Testis (tissue), 3 donors: ENCODE results near the gene PPP1R1A. TPM values are rescaled to one million over a fixed set of nuclear protein-coding genes. Genes with fewer than 3 reads are reported as not detected.

Source experiments
- DNase-seq: peaks from one replicate; pipeline ENCODE4 v3.0.0-alpha.2; 2019
- H3K27ac ChIP-seq, 2 donors: fragments of 200-600 bp; sonication (generic); one replicate each; pipeline ENCODE4 v1.5.1; 2019
- H3K27me3 ChIP-seq: fragments of 200-600 bp; sonication (generic); one replicate; pipeline ENCODE4 v1.5.1; 2019
- H3K36me3 ChIP-seq: fragments of 200-600 bp; sonication (generic); one replicate; pipeline ENCODE4 v1.5.1; 2017; ENCODE audit warnings: low read depth; ENCODE audit errors: missing control alignments
- H3K4me1 ChIP-seq: fragments of 200-600 bp; sonication (generic); one replicate; pipeline ENCODE4 v1.5.1; 2019
- H3K4me3 ChIP-seq, 2 donors: fragments of 200-600 bp; sonication (generic); one replicate each; pipeline ENCODE4 v1.5.1; 2017 to 2019
- H3K9me3 ChIP-seq: fragments of 200-600 bp; sonication (generic); one replicate; pipeline ENCODE4 v1.5.1; 2017
- POLR2A ChIP-seq: fragments of 450-650 bp; IDR thresholded peaks from one replicate; pipeline ENCODE4 v1.6.1; 2017; ENCODE audit warnings: antibody characterized with exemption, mild to moderate bottlenecking, moderate library complexity
- WGBS, 2 donors: methylation state at CpG; one replicate each; pipeline ENCODE4 v1.1.5; 2018; 5-methylcytosine and 5-hydroxymethylcytosine counted together
- intact Hi-C: fragments of 100-400 bp; cut with DNase I; formaldehyde crosslinking; loops from one replicate; pipeline ENCODE4 v1.15.1; 2023; ENCODE audit warnings: low total_unique reads
- polyA plus RNA-seq: library from polyadenylated mRNA; stranded (reverse); fragments of 350-450 nt; fragmentation: Illumina TruSeq; extraction: RNeasy Lipid Tissue Mini Kit (QIAGEN cat#74804); gene quantifications from one replicate; pipeline ENCODE4 v1.2.3, GENCODE V29; 2014; ENCODE audit warnings: low read depth, low replicate concordance; ENCODE audit not compliant: insufficient read depth
- total RNA-seq, 2 donors: library from RNA; depleted of rRNA; stranded (reverse); fragments of >200 nt; gene quantifications; one replicate each; pipeline ENCODE4 v1.2.3, GENCODE V29; 2016
- TF ChIP-seq, protein P1 (sequence below), 3 experiments: fragments of 450-650 bp in 2 of 3; fragments of 200-600 bp in 1 of 3; sonication (generic) in 1 of 3; IDR thresholded peaks; one replicate each; pipeline ENCODE4 v1.5.1; 2016 to 2019; ENCODE audit warnings: antibody characterized with exemption in 3 of 3, mild to moderate bottlenecking in 2 of 3, moderate library complexity in 1 of 3

The PPP1R1A gene
- total and polyA plus RNA-seq, 3 donors from 2014 or later: 6.1 to 6.9 (median 6.3) TPM

DNA sequence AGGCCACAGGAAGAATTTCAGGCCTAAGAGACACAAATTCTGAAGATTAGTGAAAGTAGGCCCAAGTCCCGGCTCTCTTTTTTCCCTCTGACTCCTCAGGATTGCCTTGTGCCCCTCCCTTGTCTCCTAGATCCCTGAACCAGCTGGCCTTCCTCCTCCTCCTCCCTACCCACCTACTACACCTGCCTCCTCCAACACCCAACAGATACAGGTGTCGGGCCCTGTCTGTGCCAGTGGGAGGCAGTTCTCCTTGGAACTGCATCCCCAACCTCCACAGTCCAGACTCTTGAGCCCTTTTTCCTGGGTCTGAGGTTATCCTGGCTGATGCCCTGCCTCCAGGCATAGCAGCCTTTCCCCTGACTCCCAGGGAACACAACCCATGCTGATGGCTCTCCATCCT lies 1.8 kb downstream of the PPP1R1A start:
- no peak overlapping the region for H3K4me3 ChIP-seq
- intact Hi-C loops: no loop called here
- H3K27ac ChIP-seq: no peak overlapping the region
- WGBS, 2 donors: 65 to 76% methylated on average over 2 of the region's 2 CpGs
- H3K27me3 ChIP-seq: no peaks in the 10 kb centered on the region
- no peaks in the 10 kb centered on the region for H3K9me3 ChIP-seq
- no peaks in the 10 kb centered on the region for H3K36me3 ChIP-seq
- TF ChIP-seq POLR2A: no peak
- TF ChIP-seq, protein P1, sequence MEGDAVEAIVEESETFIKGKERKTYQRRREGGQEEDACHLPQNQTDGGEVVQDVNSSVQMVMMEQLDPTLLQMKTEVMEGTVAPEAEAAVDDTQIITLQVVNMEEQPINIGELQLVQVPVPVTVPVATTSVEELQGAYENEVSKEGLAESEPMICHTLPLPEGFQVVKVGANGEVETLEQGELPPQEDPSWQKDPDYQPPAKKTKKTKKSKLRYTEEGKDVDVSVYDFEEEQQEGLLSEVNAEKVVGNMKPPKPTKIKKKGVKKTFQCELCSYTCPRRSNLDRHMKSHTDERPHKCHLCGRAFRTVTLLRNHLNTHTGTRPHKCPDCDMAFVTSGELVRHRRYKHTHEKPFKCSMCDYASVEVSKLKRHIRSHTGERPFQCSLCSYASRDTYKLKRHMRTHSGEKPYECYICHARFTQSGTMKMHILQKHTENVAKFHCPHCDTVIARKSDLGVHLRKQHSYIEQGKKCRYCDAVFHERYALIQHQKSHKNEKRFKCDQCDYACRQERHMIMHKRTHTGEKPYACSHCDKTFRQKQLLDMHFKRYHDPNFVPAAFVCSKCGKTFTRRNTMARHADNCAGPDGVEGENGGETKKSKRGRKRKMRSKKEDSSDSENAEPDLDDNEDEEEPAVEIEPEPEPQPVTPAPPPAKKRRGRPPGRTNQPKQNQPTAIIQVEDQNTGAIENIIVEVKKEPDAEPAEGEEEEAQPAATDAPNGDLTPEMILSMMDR (IDR thresholded peaks at IDR 0.05): no peak
- no peak for DNase-seq
- H3K4me1 ChIP-seq: peaks cover 6% of the 10 kb centered on the region

DNA sequence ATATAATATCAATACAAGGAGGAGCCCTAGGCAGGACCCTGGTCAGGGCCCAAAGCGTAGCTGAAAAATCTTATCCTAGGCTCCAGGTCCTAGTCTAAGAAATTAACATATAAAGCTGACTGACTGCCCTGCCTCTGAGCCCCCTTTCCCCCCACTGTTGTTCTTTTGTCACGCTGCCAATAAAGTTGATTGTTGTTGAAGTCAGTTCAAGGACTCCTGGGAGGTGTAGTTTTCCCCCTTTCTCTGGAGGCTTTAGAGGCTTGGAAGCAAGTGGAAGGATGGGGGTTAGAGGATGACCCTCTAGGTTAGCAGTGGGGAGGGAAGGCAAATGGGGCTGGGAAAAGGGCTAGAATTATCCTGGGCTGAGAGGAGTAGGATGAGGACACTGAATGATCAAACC lies 3.2 kb downstream of the PPP1R1A start:
- DNase-seq: no peak
- intact Hi-C loops: no loop called here
- WGBS, 2 donors: 67 to 91% methylated on average over 2 of the region's 2 CpGs
- H3K36me3 ChIP-seq: no peaks in the 10 kb centered on the region
- H3K4me1 ChIP-seq: peaks cover 6% of the 10 kb centered on the region
- no peak overlapping the region for H3K27ac ChIP-seq
- TF ChIP-seq POLR2A: no peak
- TF ChIP-seq, protein P1 (IDR thresholded peaks at IDR 0.05): no peak
- H3K9me3 ChIP-seq: no peaks in the 10 kb centered on the region
- H3K27me3 ChIP-seq: no peaks in the 10 kb centered on the region
- H3K4me3 ChIP-seq: no peak overlapping the region

DNA sequence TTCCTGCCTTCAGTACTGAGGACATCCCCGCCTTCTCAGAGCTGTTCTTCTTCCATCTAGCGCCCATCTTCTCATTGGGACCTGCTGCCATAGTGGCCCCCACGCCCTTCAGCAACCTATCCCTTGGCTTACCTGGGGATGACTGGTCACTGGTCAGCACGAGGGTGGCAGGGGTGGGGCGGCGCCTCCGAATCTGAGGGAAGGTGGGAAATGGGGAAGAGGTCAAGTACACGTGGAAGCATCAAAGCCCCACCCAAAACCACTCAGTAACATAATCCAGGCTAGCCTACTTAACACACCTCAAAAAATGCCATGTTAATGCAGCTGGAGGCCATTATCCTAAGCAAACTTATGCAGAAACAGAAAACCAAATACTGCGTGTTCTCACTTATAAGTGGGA lies 4.3 kb downstream of the PPP1R1A start:
- peaks cover 6% of the 10 kb centered on the region for H3K4me1 ChIP-seq
- no peak overlapping the region for H3K27ac ChIP-seq
- DNase-seq: no peak
- intact Hi-C loops: no loop called here
- H3K4me3 ChIP-seq: no peak overlapping the region
- H3K36me3 ChIP-seq: no peaks in the 10 kb centered on the region
- no peaks in the 10 kb centered on the region for H3K27me3 ChIP-seq
- TF ChIP-seq POLR2A: no peak
- TF ChIP-seq, protein P1 (IDR thresholded peaks at IDR 0.05): no peak
- 75 to 79% methylated on average over 8 to 9 of the region's 9 CpGs for WGBS, 2 donors
- no peaks in the 10 kb centered on the region for H3K9me3 ChIP-seq

DNA sequence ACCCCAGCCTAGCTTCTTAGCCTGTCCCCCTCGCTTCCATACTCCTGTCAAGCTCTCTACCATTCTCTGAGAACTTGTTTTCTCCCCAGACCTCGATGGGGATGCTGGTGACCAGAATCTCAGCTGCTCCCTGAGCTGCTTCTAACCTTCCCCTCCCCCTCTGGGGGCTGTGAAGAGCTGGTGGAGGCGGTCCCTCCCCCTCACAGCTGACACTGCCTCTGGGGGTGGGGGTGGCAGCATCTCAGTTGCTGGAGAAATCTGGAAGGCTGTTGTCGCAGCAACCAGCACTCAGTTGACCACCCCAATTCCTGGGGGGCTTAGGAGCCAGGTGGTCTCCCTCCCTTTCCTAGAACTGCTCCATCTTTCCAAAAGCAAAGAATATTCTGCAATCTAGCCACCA lies 4.7 kb downstream of the PPP1R1A start:
- Histone ChIP-seq H3K27me3 (no peaks in the 10 kb centered on the region), H3K4me3 (no peak overlapping the region), H3K27ac (no peak overlapping the region), H3K4me1 (peaks cover 6% of the 10 kb centered on the region), H3K9me3 (no peaks in the 10 kb centered on the region), H3K36me3 (no peaks in the 10 kb centered on the region)
- 63 to 67% methylated on average over 2 to 4 of the region's 4 CpGs for WGBS, 2 donors
- TF ChIP-seq, protein P1 (IDR thresholded peaks at IDR 0.05): no peak
- no peak for TF ChIP-seq POLR2A
- intact Hi-C loops: no loop called here
- no peak for DNase-seq

DNA sequence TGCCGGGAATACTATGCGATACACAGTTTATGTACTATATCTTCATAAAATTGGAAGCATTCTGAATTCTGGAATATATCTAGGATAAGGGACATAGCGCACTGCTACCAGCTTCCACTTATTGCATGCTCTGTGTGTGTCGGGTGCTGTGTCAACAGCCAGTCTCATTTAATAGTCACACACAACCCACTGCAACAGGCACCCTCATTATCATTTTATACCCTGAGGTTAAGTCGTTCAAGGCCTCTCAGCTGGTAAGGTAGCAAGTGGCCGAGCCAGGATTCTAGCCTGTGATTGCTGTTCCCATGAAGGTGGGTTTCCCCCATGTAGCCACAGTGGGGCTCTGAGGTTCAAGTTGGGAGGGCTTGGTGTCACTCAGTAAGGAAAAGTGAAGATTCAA lies 7.0 kb downstream of the PPP1R1A start:
- Histone ChIP-seq H3K9me3 (no peaks in the 10 kb centered on the region), H3K4me1 (no peaks in the 10 kb centered on the region), H3K27ac (no peak overlapping the region), H3K27me3 (no peaks in the 10 kb centered on the region), H3K36me3 (no peaks in the 10 kb centered on the region), H3K4me3 (no peak overlapping the region)
- DNase-seq: no peak
- 77 to 83% methylated on average over 6 of the region's 6 CpGs for WGBS, 2 donors
- intact Hi-C loops: no loop called here
- TF ChIP-seq, protein P1 (IDR thresholded peaks at IDR 0.05): no peak
- no peak for TF ChIP-seq POLR2A
